ENCODE measurements around the gene KCNC3. TPM values are rescaled to one million over a fixed set of nuclear protein-coding genes. Genes with fewer than 3 reads are reported as not detected.

Gene KCNC3
- polyA plus RNA-seq, 1 donor from 2014 or later = 0.97 TPM

- Histone ChIP-seq H3K79me2 (replicated peaks; ENCODE audit: insufficient read depth, low read length) (no peaks in the 10 kb centered on the region), H3F3A (ENCODE audit: insufficient read depth, low read length, poor library complexity, severe bottlenecking) (no peaks in the 10 kb centered on the region), H3K36me3 (ENCODE audit: insufficient read depth, low read length) (no peaks in the 10 kb centered on the region), H3K4me3 (ENCODE audit: low read length) (peak overlapping the region; percentile 84), H3K9me2 (ENCODE audit: insufficient read depth, low read length) (no peaks in the 10 kb centered on the region), H3K27me3 (ENCODE audit: insufficient read depth, low read depth, low read length) (no peaks in the 10 kb centered on the region), H4K20me1 (ENCODE audit: insufficient read depth) (no peaks in the 10 kb centered on the region), H2AFZ (ENCODE audit: low read depth, low read length) (no peak overlapping the region), H3K9me3 (ENCODE audit: low read length) (no peaks in the 10 kb centered on the region), H3K4me2 (ENCODE audit: low read length) (no peak overlapping the region), H3K27ac (ENCODE audit: low read length) (peak overlapping the region; percentile 73), H3K9ac (ENCODE audit: low read length) (peak overlapping the region; percentile 66)
- TF ChIP-seq TAF1 (IDR thresholded peaks at IDR 0.05; ENCODE audit: low read depth) (no peak), POLR2AphosphoS5 (IDR thresholded peaks at IDR 0.05) (no peak), EP300 (conservative IDR thresholded peaks at IDR 0.05; ENCODE audit: poor library complexity, severe bottlenecking) (no peak), SMC3 (conservative IDR thresholded peaks at IDR 0.05; ENCODE audit: poor library complexity) (no peak), RAD21 (conservative IDR thresholded peaks at IDR 0.05) (no peak), EZH2 (IDR thresholded peaks at IDR 0.05; ENCODE audit: borderline replicate concordance, insufficient read depth, low read length, poor library complexity, severe bottlenecking) (no peak), MXI1 (conservative IDR thresholded peaks at IDR 0.05; ENCODE audit: poor library complexity, severe bottlenecking) (no peak), CTCF (IDR thresholded peaks at IDR 0.05; ENCODE audit: poor library complexity, severe bottlenecking) (no peak), REST (IDR thresholded peaks at IDR 0.05; ENCODE audit: borderline replicate concordance) (no peak)
These were observed 47.9 kb upstream of the KCNC3 start for GRCh38 chr19:50377051-50377461.

GRCh38 chr19:50376166-50377050 is 47.2 kb upstream of the KCNC3 start, which contains the start of gene NR1H2:
TSS of gene NR1H2 (plus strand) at chr19:50376457. CDS start at chr19:50377606, 1,149 bp downstream.
- Histone ChIP-seq H3K4me3 (ENCODE audit: low read length) (peak within 1 kb of the TSS; percentile 84), H3K36me3 (ENCODE audit: insufficient read depth, low read length) (no peaks in the 10 kb centered on the region), H3K27me3 (ENCODE audit: insufficient read depth, low read depth, low read length) (no peaks in the 10 kb centered on the region), H3K27ac (ENCODE audit: low read length) (peak within 1 kb of the TSS; percentile 84), H3K4me2 (ENCODE audit: low read length) (peak within 1 kb of the TSS; percentile 74), H3K79me2 (replicated peaks; ENCODE audit: insufficient read depth, low read length) (no peaks in the 10 kb centered on the region), H3K9me3 (ENCODE audit: low read length) (no peaks in the 10 kb centered on the region), H3F3A (ENCODE audit: insufficient read depth, low read length, poor library complexity, severe bottlenecking) (no peaks in the 10 kb centered on the region), H3K9ac (ENCODE audit: low read length) (peak within 1 kb of the TSS; percentile 66), H3K9me2 (ENCODE audit: insufficient read depth, low read length) (no peaks in the 10 kb centered on the region), H4K20me1 (ENCODE audit: insufficient read depth) (no peaks in the 10 kb centered on the region), H2AFZ (ENCODE audit: low read depth, low read length) (peak within 1 kb of the TSS; percentile 92)
- TF ChIP-seq REST (IDR thresholded peaks at IDR 0.05; ENCODE audit: borderline replicate concordance) (peak; percentile 52), SMC3 (conservative IDR thresholded peaks at IDR 0.05; ENCODE audit: poor library complexity) (peak; percentile 44), EP300 (conservative IDR thresholded peaks at IDR 0.05; ENCODE audit: poor library complexity, severe bottlenecking) (peak; percentile 70), MXI1 (conservative IDR thresholded peaks at IDR 0.05; ENCODE audit: poor library complexity, severe bottlenecking) (peak; percentile 89), EZH2 (IDR thresholded peaks at IDR 0.05; ENCODE audit: borderline replicate concordance, insufficient read depth, low read length, poor library complexity, severe bottlenecking) (no peak), TAF1 (IDR thresholded peaks at IDR 0.05; ENCODE audit: low read depth) (no peak), RAD21 (conservative IDR thresholded peaks at IDR 0.05) (peak; percentile 39), POLR2AphosphoS5 (IDR thresholded peaks at IDR 0.05) (peak; percentile 58), CTCF (IDR thresholded peaks at IDR 0.05; ENCODE audit: poor library complexity, severe bottlenecking) (peak; percentile 35)
